Smooth muscle cell (in vitro differentiated cells): ENCODE results near the gene HOXA6. TPM values are rescaled to one million over a fixed set of nuclear protein-coding genes. Genes with fewer than 3 reads are reported as not detected.

Source experiments
- DNase-seq: peaks from one replicate; lab custom pipeline; 2025; ENCODE audit not compliant: unreplicated experiment; lab: John Stamatoyannopoulos, UW
- H2AFZ ChIP-seq: fragments of 200-600 bp; sonication (generic); 2 replicates; pipeline ENCODE4 v1.6.0; 2016; ENCODE audit warnings: antibody characterized with exemption, low read depth, mild to moderate bottlenecking
- H3F3A ChIP-seq: fragments of 200-600 bp; sonication (generic); 2 replicates; pipeline ENCODE4 v1.6.0; 2017; ENCODE audit warnings: antibody characterized with exemption, low read depth
- H3K27ac ChIP-seq: fragments of 200-600 bp; sonication (generic); 2 replicates; pipeline ENCODE4 v1.5.1; 2016; ENCODE audit warnings: low read depth, mild to moderate bottlenecking
- H3K27me3 ChIP-seq: fragments of 200-600 bp; sonication (generic); 2 replicates; pipeline ENCODE4 v1.6.1; 2016; ENCODE audit warnings: low read depth, mild to moderate bottlenecking
- H3K36me3 ChIP-seq: fragments of 200-600 bp; sonication (generic); 2 replicates; pipeline ENCODE4 v1.5.1; 2016; ENCODE audit warnings: low read depth
- H3K4me1 ChIP-seq: fragments of 200-600 bp; sonication (generic); 2 replicates; pipeline ENCODE4 v1.5.1; 2016; ENCODE audit warnings: low read depth
- H3K4me2 ChIP-seq: fragments of 200-600 bp; sonication (generic); 2 replicates; pipeline ENCODE4 v1.6.0; 2016; ENCODE audit warnings: mild to moderate bottlenecking
- H3K4me3 ChIP-seq: fragments of 200-600 bp; sonication (generic); 2 replicates; pipeline ENCODE4 v1.5.1; 2016; ENCODE audit warnings: mild to moderate bottlenecking
- H3K79me2 ChIP-seq: fragments of 200-600 bp; sonication (generic); 2 replicates; pipeline ENCODE4 v1.6.0; 2016; ENCODE audit warnings: low read depth, mild to moderate bottlenecking
- H3K9ac ChIP-seq: fragments of 200-600 bp; sonication (generic); 2 replicates; pipeline ENCODE4 v1.6.0; 2016; ENCODE audit warnings: low read depth
- H3K9me3 ChIP-seq: fragments of 200-600 bp; sonication (generic); replicated peaks from 2 replicates; pipeline ENCODE4 v1.5.1; 2016; ENCODE audit warnings: low read depth
- H4K20me1 ChIP-seq: fragments of 200-600 bp; sonication (generic); 2 replicates; pipeline ENCODE4 v1.6.0; 2016; ENCODE audit warnings: low read depth
- WGBS: methylation state at CpG from one replicate; pipeline ENCODE4 v1.1.7; 2016; ENCODE audit warnings: low lambda C conversion rate; 5-methylcytosine and 5-hydroxymethylcytosine counted together
- polyA plus RNA-seq: library from polyadenylated mRNA; unstranded; fragments of >200 nt; fragmentation: Nextera tagmentation; extraction: Ambion mirVana; gene quantifications from 2 replicates; pipeline ENCODE4 v1.2.1, GENCODE V29; 2016
- total RNA-seq: library from RNA; depleted of rRNA; stranded (reverse); fragments of >200 nt; gene quantifications from 2 replicates; pipeline ENCODE4 v1.2.3, GENCODE V29; 2014
- TF ChIP-seq, protein P1 (sequence below): fragments of 200-600 bp; sonication (generic); IDR thresholded peaks from 2 replicates; pipeline ENCODE4 v1.5.1; 2017; ENCODE audit warnings: borderline replicate concordance, mild to moderate bottlenecking, antibody characterized with exemption; ENCODE audit not compliant: insufficient read depth, poor library complexity, severe bottlenecking

HOXA6 gene
- total and polyA plus RNA-seq, 2 experiments from 2014 or later, result 0.56 to 0.58 TPM

GRCh38 chr7:27131390-27131819 lies 16.2 kb downstream of the HOXA6 start:
- H3K27ac ChIP-seq, result no peak overlapping the region
- peak overlapping the region; percentile 94 for H2AFZ ChIP-seq
- TF ChIP-seq, protein P1, sequence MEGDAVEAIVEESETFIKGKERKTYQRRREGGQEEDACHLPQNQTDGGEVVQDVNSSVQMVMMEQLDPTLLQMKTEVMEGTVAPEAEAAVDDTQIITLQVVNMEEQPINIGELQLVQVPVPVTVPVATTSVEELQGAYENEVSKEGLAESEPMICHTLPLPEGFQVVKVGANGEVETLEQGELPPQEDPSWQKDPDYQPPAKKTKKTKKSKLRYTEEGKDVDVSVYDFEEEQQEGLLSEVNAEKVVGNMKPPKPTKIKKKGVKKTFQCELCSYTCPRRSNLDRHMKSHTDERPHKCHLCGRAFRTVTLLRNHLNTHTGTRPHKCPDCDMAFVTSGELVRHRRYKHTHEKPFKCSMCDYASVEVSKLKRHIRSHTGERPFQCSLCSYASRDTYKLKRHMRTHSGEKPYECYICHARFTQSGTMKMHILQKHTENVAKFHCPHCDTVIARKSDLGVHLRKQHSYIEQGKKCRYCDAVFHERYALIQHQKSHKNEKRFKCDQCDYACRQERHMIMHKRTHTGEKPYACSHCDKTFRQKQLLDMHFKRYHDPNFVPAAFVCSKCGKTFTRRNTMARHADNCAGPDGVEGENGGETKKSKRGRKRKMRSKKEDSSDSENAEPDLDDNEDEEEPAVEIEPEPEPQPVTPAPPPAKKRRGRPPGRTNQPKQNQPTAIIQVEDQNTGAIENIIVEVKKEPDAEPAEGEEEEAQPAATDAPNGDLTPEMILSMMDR, result no peak

GRCh38 chr7:27130540-27131389 lies 16.8 kb downstream of the HOXA6 start, which contains the start of gene HOXA4:
HOXA4 (minus strand) TSS chr7:27130757; CDS start chr7:27130733, 24 bp downstream.
- TF ChIP-seq, protein P1, result no peak
- peaks cover 7% of the 10 kb centered on the region for H3K4me1 ChIP-seq
- H3K36me3 ChIP-seq, result no peaks in the 10 kb centered on the region
- no peaks in the 10 kb centered on the region for H3K79me2 ChIP-seq
- peak within 1 kb of the TSS; percentile 60 for H3K4me3 ChIP-seq
- H3F3A ChIP-seq, result no peaks in the 10 kb centered on the region
- H3K9ac ChIP-seq, result no peak within 1 kb of the TSS
- H3K4me2 ChIP-seq, result peak within 1 kb of the TSS; percentile 88
- peak within 1 kb of the TSS; percentile 94 for H2AFZ ChIP-seq
- H3K27ac ChIP-seq, result no peak within 1 kb of the TSS
- peaks cover 100% of the 10 kb centered on the region for H3K27me3 ChIP-seq
- under 1% methylated on average over 29 of the region's 67 CpGs for WGBS
- no peaks in the 10 kb centered on the region for H3K9me3 ChIP-seq
- DNase-seq, result no peak
- no peaks in the 10 kb centered on the region for H4K20me1 ChIP-seq

More at GRCh38 chr7:27131390-27131819, 16.2 kb downstream of the HOXA6 start:
- Histone ChIP-seq H3K4me1 (peaks cover 7% of the 10 kb centered on the region), H3K4me3 (peak overlapping the region; percentile 60), H3F3A (no peaks in the 10 kb centered on the region), H4K20me1 (no peaks in the 10 kb centered on the region), H3K4me2 (peak overlapping the region; percentile 88), H3K9ac (no peak overlapping the region), H3K27me3 (peaks cover 100% of the 10 kb centered on the region), H3K36me3 (no peaks in the 10 kb centered on the region), H3K9me3 (no peaks in the 10 kb centered on the region), H3K79me2 (no peaks in the 10 kb centered on the region)
- no peak for DNase-seq
- 19% methylated on average over 12 of the region's 12 CpGs for WGBS

DNA sequence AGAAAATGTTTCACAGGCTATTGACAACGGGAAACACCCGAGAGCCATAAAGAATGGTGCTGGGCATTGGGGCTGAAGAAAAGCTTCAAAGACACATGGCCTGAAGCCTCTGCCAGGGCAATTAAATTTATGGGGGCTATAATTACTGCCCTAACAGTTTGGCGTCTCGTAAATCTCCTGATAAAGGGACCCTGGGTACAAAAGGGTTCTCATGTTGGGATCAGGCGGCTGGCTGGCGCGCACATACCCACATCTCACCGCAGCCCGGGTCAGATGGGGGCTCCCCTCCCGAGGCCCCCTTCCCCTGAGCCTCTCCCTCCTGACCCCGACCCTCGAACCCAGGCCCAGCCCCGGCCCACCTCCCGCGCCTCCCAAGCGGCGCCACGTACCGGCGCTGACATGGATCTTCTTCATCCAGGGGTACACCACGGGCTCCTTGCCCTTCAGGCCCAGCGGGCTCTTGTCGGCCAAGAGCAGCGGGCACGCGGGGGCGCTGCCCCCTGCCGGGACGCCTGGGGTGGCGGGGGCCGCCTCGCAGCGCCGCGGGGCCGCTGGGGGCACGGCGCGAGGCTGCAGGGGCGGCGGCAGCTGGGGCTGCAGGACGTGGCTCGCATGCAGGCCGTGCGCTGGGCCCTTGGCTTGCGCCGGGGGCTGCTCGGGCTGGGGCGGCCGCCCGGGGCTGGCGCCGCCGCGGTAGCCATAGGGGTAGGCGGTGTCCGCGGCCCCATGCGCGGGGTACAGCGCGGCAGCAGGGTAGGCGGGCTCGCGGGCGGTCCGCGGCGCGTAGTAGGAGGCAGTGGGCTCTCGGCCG lies 17.6 kb downstream of the HOXA6 start:
- Histone ChIP-seq H3K27ac (no peak overlapping the region), H3K27me3 (peaks cover 100% of the 10 kb centered on the region), H3K9ac (no peak overlapping the region), H2AFZ (no peak overlapping the region), H3F3A (no peaks in the 10 kb centered on the region), H4K20me1 (no peaks in the 10 kb centered on the region), H3K4me1 (peaks cover 7% of the 10 kb centered on the region), H3K79me2 (no peaks in the 10 kb centered on the region), H3K4me3 (peak overlapping the region; percentile 60), H3K9me3 (no peaks in the 10 kb centered on the region), H3K4me2 (peak overlapping the region; percentile 88), H3K36me3 (no peaks in the 10 kb centered on the region)
- DNase-seq, result no peak
- TF ChIP-seq, protein P1, result no peak
- 2% methylated on average over 37 of the region's 72 CpGs for WGBS
